Medulla oblongata (tissue), 1 donor: ENCODE data around the gene ALPK3.
"Not testable (repeated sequence)": the region's sequence is repeated elsewhere in the genome, so short reads cannot be mapped to it uniquely, and the experiment has no call there.

Source experiments
- DNase-seq: peaks from one replicate; pipeline ENCODE4 v3.0.0-alpha.2; 2015; ENCODE audit errors: extremely low spot score

The ALPK3 gene

DNA sequence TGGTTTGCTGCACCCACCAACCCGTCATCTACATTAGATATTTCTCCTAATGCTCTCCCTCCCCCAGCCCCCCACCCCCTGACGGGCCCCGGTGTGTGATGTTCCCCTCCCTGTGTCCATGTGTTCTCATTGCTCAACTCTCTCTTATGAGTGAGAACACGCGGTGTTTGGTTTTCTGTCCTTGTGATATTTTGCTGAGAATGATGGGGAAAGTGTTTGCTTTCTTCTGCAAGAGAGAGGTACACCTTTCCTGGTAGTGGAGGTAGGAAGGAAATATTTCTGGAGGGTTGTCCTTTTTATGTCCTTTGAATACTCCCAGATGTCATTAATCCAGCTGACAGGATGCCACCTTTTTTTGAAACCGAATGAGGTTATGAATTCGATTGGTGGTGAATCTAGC lies 56.8 kb downstream of the ALPK3 start:
- no peak for DNase-seq

DNA sequence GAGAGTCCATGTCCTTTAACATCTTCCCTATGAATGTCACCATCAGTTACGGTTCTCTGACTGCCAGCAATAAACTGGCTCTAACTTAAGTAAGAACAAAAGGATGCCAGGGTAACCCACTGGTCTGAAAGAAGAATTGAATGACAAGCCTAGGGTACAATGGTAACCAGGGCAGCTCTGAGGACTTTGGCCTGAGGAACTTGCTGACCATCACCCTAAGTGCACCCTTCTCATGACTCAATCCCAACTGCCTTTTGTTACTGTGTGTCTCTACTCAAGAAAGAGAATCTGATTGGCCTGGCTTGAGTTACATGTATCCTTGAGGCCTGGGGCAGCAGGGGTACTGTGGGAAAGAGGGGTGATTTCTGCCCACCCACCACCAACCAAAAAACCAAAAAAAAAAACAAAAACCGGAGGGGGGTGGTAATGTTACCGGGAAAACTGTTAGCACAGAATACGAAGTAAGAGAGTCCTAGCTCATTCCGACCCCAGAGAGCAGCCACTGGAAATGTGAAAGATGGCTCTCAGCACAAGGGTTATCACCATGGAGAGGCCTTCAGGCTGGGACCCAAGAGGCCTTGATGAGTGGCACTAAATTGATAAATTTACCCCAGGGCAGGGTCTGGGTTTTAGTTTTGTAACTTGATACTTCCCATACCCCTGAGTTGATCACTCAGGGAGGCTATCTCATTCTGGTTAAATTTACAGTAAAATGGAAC lies 58.0 kb downstream of the ALPK3 start:
- peak; percentile 83 for DNase-seq

DNA sequence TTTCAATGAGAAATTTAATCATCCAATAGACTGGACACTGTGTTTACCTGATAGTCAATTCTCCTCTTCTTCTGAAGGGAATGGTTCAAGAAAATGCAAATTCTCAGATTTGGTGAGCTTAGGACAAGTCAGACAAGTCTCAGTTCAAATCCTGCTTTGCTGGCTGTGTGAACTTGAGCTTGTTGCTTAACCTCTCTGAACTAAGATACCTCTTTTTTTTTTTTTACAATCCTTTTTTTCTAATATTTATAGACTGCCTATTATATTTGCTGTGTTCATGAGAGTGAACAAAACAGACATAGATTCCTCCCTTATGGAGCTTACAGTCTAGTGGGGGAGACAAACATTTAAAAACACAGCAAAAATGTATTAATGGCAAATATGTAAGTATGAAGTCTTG lies 59.1 kb downstream of the ALPK3 start:
- no peak for DNase-seq

DNA sequence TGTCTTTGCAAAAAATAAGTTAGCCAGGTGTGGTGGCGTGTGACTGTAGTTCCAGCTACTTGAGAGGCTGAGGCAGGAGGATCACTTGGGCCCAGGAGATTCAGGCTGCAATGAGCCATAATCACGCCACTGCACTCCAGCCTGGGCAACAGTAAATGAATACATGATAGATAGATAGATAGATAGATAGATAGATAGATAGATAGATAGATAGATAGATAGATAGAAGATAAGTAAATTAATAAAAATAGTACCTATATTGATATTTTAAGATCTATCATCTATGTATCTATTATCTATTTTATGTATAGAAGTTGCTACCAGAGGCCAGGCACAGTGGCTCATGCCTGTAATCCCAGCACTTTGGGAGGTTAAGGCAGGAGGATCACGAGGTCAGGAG lies 60.5 kb downstream of the ALPK3 start:
- not testable (repeated sequence) for DNase-seq

DNA sequence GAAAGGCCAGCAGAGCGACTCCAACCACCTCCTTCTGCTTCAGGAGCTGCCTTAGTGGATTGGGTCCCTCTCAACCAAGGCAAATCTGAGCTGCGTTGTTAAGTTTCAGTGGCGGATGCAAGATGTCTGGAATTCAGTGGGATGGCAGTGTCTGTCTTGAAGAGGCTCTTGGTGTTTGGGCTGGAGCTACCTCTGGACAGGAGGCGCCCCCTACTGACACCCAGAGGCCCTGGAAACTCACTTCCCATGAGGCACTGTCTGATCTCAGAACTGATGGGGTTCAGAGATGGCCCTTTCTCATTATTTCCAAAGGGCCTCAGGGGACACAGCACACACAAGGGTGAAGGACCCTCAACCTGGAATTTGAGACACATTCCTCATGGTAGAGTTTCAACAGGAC lies 61.3 kb downstream of the ALPK3 start:
- peak; percentile 74 for DNase-seq

DNA sequence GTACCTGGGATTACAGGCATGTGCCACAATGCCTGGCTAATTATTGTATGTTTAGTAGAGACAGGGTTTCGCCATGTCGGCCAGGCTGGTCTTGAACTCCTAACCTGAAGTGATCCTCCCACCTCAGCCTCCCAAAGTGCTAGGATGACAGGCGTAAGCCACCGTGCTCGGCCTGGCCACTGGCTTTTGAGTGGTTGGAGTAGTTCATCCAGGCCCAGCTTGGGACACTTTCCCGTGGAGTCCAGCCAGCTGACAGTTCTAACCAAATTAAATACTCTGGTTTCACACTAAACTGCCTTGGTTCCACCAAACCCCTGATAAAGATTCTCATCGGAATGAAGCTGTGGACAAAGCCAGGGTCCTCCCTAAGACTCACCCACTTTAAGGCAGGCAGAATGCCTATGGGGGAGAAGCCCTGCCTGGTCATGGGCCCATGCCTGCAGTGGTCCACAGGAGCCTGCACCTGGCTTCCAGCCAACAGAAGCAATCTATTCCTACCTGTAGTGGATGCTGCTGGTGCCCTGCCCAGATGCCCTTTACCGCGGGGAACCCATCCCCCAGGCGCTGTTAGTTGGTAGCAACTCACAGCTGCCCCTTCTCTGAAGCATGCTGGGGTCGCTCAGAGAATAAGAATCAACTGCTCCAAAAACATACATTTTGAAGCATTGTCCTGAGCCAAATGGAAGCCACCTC lies 62.1 kb downstream of the ALPK3 start:
- DNase-seq, result no peak

DNA sequence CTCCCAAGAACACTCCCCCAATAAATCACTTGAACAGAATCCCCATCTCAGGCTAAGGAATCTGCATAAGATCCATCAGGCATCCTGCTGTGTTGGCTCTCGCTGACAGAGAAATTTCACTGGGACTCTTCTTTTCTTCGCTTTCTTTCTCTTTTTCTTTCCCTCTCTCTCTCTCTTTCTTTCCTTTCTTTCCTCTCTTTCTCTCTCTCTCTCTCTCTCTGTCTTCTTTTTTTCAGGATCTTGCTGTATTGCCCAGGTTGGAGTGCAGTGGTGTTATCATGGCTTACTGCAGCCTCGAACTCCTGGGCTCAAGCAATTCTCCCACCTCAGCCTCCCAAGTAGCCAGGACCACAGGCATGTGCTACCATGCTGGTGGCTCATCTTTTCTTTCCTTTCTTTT lies 62.9 kb downstream of the ALPK3 start:
- no peak for DNase-seq

DNA sequence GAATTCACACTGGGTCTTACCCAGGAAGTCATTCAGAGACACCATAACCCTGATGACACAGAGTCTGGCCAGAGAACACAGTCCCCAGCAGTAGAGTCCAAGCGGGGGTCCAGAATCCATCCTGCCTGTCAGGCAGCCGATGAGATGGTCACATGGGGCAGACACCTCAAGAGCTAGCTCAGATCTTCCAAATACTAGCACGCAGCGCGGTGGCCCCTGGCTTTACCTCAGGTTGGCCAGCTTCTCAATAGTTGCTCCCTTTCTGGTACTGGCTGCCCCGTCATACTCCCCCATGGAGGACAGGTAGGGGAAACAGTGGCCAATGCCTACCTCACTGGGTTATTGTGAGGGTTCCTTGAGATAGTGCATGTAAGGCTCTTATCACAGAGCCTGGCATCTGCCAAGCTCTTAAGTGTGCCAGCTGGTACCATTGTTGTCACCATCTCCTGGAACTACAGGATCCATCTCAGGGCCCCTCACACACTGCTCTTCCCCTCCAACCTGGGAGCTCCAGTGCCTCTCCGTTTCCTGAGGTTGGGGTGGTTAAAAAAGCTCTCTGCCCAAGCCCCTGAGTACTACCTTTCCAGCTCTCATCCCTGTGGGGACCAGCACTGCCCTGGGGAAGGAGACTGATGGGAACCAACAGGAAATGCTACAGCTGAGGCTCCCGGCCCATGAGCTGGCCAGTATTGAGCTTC lies 63.8 kb downstream of the ALPK3 start:
- DNase-seq, result no peak

DNA sequence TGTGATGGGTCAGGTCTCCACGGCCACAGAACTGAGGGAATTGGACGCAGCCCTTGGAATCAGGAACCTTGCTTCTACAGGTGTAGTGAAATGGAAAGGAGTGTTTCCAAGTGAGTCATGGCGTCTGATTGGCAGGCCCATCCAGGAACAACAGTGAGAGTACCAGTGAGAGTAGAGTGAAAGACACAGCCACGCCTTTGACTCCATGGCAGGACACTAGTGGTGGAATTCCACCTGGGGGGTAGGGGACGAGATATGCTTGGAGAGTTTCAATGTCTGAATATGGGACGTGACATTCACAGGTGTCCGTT lies 64.3 kb downstream of the ALPK3 start:
- no peak for DNase-seq

DNA sequence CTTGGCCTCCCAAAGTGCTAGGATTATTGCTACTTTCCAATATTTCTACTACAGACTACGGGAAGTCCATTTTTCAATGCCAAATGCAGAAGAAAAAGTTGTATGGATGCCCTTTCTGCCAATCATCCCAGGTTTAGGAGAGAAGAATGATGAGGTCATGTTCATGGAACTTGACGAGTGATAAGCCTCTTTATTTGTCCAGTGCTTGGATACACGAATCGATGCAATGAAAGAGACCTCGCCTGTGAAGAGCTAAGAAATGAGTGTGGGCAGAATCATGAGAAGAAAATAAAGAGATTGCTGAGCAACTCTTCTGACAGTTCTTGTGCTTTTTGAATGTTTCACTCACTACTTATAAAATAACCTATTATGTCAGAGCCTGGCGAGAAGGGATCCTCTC lies 66.3 kb downstream of the ALPK3 start:
- DNase-seq, result no peak

DNA sequence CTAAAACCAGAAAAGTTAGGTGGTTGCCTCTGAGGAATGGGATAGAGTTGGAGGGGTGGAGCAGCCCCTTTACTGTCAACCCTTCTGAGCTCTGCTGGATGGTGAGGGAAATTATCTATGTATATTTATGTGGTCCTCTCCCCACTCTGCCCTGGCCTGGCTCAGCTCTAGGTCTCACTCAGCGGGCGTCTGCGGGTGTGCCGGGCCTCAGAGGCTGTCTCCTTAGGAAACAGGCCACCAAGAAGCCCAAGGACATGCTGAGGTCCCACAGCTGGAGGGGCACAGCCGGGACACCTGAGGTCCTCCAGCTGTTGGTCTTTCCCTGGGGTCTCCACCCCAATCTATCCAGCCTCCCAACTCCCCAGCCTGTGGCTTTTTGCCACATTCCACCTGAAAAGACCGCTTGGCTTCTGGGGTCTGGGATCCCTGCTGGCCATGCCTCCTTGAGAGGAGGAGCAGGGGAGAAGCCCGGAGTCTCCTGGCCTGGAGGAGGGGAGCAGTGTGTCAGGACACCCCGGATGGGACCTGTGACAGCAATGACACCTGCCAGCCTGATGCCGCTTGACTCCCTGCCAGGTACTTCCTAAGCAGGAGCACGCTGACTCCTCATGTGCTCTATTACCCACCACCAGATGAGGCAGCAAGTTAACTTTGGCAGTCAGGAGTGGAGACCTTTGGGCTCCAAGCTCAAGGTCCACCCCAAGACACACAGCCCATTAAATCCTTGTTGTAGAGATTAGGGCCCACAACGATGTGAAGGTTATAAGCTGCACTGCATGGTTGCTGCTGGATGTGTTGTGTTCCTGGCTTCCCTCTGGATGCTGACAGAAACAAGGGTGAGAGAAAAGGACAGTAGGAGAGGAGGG lies 67.0 kb downstream of the ALPK3 start, which contains the start of gene SLC28A1:
Gene SLC28A1 (plus strand): TSS at position 747 of the 866 bp plus-strand sequence. CDS start 3,099 bp downstream, outside the sequence.
- no peak for DNase-seq

DNA sequence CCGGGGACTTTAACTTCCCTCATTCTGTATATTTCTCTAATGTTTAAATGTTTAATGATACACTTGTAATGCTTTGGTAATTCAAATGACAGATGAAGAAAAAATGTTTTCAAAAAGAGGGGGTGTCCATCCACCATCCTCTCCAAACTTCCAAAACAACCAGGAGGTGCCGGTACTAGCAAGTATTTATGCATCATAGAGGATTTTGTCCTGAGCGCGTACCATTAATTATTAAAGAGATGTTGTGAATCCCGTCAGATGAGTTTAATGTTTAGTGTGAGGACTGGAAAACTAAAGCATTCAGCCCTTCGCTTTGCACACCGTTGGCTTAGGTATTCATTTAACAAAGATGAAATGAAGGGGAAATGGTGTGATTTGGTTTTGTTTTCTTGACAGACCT lies 68.6 kb downstream of the ALPK3 start:
- no peak for DNase-seq

DNA sequence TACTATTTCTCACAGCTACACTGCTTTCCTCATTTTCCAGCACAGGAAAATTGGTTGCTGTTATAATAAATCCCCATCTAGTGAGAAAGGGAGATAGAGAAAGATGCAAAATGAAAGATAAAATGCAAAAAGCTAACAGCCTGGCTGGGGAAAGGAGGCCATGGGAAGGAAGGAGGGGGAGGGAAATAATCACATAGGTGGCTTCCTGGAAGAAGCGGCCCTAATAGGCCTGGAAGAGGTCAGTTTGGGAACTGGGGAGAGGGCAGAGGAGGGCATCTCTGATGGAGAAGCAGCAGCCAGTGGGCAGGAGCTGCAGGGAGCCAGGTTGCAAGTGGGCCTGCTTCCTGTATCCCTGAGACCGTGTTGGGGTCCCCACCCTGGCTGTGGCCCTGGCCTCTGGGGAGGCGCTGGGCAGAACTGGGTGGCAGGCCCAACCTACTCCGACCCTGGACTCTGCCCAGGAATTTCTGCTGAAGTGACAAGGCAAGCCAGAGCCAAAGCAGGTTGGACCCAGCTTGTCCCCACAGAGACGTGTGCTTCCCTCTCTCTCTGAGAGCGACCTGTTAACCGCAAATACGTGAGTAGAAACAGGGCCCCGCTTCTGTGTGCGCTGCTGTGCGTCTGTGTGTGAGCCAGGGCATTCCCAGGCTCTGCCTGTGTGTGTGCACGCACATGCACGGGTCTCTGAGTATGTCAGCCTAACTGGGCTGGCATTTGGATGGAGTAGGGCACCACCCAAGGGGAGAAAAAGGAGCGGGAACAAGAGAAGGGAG lies 69.2 kb downstream of the ALPK3 start:
- DNase-seq, result no peak

DNA sequence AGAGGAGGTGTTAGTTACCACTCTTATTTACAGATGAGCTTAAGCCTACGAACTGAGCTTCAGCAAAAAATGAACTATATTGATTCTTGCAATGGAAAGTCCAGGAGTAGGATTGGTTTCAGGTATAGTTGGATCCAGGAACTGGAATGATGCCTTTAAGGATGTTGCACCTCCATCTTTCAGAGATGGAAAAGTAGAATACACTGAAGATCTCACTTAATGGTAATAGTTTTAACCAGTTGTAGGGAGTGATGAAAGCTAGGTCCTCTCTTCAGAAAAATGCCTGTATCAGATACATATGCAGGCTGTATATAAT lies 69.8 kb downstream of the ALPK3 start:
- no peak for DNase-seq

DNA sequence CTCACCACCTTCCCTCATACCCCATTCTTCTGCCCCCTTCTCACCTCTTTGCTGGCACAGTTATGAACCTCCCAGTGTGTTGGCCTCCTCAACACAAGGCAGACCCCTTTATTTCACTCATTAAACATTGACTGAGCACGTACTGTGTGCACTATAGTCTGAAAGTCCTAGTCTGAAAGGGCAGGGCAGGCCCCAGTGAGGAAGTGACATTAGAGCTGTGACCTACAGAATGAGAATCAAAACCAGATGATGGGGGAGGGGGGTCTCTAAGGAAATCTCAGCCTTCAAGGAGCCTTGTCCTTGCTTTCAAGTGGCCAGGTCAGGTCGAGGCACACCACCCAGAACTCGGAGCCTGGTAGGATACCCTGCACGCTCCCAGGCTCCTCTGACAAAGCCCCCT lies 70.8 kb downstream of the ALPK3 start:
- no peak for DNase-seq

DNA sequence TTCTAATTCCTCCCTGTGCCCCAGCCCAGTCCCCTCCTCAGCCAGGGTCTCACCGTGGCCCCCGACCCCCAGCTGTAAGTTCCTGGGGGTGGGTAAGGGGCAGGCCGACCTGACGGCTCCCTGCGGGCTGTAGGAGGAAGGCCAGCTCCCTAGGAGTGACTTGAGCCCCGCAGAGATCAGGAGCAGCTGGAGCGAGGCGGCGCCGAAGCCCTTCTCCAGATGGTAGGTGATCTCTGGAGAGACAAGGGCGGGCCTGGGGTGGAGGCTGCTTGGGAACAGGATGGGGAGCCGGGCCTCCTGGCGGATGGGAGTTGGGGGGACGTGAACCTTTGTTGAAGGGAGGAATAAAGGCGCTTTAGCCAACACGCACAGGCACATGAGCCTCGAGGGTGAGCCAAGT lies 71.5 kb downstream of the ALPK3 start:
- no peak for DNase-seq

DNA sequence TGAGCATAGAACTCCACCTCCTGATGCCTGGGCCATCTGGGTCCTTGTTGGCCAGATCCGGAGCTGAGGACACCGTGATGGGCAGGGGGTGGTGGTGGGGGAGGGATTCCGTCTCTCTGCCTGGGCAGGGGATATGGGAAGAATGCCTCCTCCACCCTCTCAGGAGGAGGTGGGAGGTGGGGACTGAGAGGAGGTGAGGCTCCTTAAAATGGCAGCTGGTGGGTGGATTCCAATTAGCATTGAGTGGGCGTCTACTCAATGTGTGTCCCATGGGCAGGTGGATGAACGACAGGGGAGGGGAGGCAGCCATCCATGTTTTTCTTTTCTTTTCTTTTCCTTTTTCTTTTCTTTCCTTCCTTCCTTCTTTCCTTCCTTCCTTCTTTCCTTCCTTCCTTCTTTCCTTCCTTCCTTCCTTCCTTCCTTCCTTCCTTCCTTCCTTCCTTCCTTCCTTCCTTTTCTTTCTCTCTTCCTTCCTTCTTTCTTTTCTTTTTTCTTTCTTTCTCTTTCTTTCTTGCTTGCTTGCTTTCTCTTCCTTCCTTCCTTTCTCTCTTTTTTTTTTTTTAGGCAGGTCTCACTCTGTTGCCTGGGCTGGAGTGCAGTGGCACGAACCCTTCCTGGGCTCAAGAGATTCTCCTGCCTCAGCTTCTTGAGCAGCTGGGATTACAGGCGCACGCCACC lies 72.3 kb downstream of the ALPK3 start:
- DNase-seq, result no peak

DNA sequence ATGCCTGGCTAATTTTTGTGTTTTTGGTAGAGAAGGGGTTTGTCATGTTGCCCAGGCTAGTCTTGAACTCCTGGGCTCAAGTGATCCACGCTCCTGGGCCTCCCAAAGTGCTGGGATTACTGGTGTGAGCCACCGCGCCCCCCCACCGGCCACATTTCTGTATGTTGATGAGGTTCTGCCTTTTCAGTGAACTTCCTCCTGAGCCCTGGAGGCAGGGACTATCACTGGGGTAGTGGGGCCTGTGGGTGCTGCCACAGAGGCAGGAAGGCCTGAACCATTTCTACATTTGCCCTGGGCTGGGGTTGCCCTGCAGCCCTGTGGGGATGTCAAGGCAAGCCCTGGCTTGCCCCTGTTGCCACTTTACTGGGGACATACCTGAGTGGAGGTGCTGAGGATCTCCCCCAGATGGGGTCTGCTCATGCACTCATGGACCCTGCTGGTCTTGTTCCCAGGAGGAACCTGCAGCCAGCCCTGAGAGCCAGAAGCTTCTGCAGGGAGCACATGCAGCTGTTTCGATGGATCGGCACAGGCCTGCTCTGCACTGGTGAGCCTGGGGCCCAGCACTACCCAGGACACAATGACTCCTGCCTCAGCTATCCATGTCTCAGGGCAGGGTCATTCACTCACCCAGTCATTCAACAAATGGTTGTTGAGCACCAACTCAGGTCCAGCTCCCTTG lies 73.0 kb downstream of the ALPK3 start:
- no peak for DNase-seq

DNA sequence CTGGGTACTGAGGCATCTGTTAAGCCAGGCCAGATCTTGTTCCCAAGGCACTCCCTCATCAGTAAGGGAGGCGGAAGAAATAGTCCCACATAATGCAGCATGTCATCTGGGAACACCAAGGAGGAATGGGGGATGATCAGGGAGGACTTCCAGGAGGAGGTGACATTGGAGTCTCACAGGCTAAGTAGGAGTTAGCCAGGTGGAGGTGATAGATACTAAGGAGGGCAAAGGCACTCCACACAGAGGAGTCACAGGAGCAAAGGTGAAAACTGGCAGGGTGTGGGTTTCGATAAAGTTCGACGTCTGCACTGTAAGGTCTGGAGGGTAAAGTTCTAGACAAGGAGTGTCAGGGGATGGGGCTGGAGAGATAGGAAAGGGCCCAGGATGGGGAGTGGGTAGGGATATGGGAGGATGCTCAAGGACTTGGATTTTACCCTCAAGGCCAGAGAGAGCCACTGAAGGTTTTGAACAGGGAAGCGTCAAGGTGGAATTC lies 73.6 kb downstream of the ALPK3 start:
- no peak for DNase-seq

DNA sequence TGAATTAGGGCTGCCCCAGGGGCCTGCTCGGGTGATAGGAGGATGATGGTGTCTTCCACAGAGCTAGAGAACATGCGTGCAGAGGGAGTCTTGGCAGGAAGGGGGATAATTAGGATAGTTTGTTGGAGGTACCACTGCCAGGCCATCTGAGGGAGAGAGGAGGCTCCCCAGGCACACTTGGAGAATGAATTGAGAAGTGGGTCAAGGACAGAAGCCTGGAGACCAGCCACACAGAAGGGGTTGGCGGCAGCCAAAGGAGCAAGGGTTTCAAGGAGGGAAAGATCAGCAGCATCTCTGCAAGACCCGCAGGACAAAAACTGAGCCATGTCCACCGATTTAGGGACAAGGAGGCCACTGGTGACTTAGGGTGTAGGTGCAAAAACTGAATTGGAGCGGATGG lies 74.2 kb downstream of the ALPK3 start:
- DNase-seq, result no peak
